Upper lobe of left lung (tissue), 6 donors: ENCODE data around the gene USP31. TPM values are rescaled to one million over a fixed set of nuclear protein-coding genes. Genes with fewer than 3 reads are reported as not detected.

Experiments used
- ATAC-seq, 2 donors: fragments of 200-7000 bp; cut with Tn5 transposase; one replicate each; pipeline ENCODE4 v1.9.1; 2022; ENCODE audit warnings: mild to moderate bottlenecking in 2 of 2, moderate library complexity in 2 of 2; ENCODE audit not compliant: low FRiP score in 2 of 2
- DNase-seq, 2 donors: peaks; one replicate each; pipeline ENCODE4 v3.0.0-alpha.2; 2019 to 2020
- H3K27ac ChIP-seq, 4 donors: fragments of 200-600 bp; sonication (generic); one replicate each; pipeline ENCODE4 v1.5.1; 2016 to 2019
- H3K27me3 ChIP-seq, 4 donors: fragments of 200-600 bp; sonication (generic); one replicate each; pipeline ENCODE4 v1.5.1; 2017 to 2019
- H3K36me3 ChIP-seq, 4 donors: fragments of 200-600 bp; sonication (generic); one replicate each; pipeline ENCODE4 v1.5.1; 2016 to 2019
- H3K4me1 ChIP-seq, 4 donors: fragments of 200-600 bp; sonication (generic); one replicate each; pipeline ENCODE4 v1.5.1; 2018 to 2019
- H3K4me3 ChIP-seq, 4 donors: fragments of 200-600 bp; sonication (generic); one replicate each; pipeline ENCODE4 v1.5.1; 2017 to 2019; ENCODE audit warnings: mild to moderate bottlenecking in 2 of 4, moderate library complexity in 1 of 4
- H3K9me3 ChIP-seq, 4 donors: fragments of 200-600 bp; sonication (generic); one replicate each; pipeline ENCODE4 v1.5.1; 2018 to 2019
- CTCF ChIP-seq, 6 experiments: fragments of 450-650 bp in 4 of 6; fragments of 200-600 bp in 2 of 6; sonication (generic) in 2 of 6; IDR thresholded peaks; one replicate each; pipeline ENCODE4 v1.5.1; 2016 to 2019; ENCODE audit warnings: antibody characterized with exemption in 6 of 6
- EP300 ChIP-seq, 4 donors: sonication (generic); formaldehyde crosslinking; IDR thresholded peaks; one replicate each; pipeline ENCODE4 v1.5.1; 2017; ENCODE audit warnings: antibody characterized with exemption in 4 of 4, control low read depth in 2 of 4
- POLR2A ChIP-seq, 4 donors: fragments of 450-650 bp; IDR thresholded peaks; one replicate each; pipeline ENCODE4 v1.5.1; 2016 to 2017; ENCODE audit warnings: antibody characterized with exemption in 4 of 4, mild to moderate bottlenecking in 2 of 4
- POLR2AphosphoS5 ChIP-seq, 2 donors: sonication (generic); formaldehyde crosslinking; IDR thresholded peaks; one replicate each; pipeline ENCODE4 v1.5.1; 2017; ENCODE audit warnings: antibody characterized with exemption in 2 of 2
- WGBS, 2 donors: methylation state at CpG; one replicate each; pipeline ENCODE4 v1.1.5; 2017 to 2018; 5-methylcytosine and 5-hydroxymethylcytosine counted together
- total RNA-seq, 6 donors: library from RNA; depleted of rRNA in 4 of 6; stranded (reverse); fragments of >200 nt in 4 of 6; gene quantifications; one replicate each; pipeline versions ENCODE4 v1.1.0 to v1.2.1, GENCODE V29; 2016 to 2021
- donor health status: DM: no; HTN: no; CAD: no; lungs with moderate emphysema.
- donor health status: DM: no; HTN: yes; CAD: no; lungs with severe emphysema.

Gene USP31
- total RNA-seq, 6 donors from 2014 or later: 8.8 to 20.2 (median 15.0) TPM

GRCh38 chr16:23164736-23165135, 15.5 kb upstream of the USP31 start:
- ATAC-seq (no peak), DNase-seq (no peak)
- H3K27me3 ChIP-seq: no peaks in the 10 kb centered on the region
- H3K9me3 ChIP-seq: no peaks in the 10 kb centered on the region
- no peaks in the 10 kb centered on the region for H3K4me1 ChIP-seq
- 73 to 90% methylated on average over 4 of the region's 4 CpGs for whole genome bisulfite sequencing, 2 donors
- H3K27ac ChIP-seq: no peak overlapping the region
- TF ChIP-seq EP300 (IDR thresholded peaks at IDR 0.05): no peak
- no peak for TF ChIP-seq CTCF (IDR thresholded peaks at IDR 0.05)
- TF ChIP-seq POLR2AphosphoS5 (IDR thresholded peaks at IDR 0.05): no peak
- TF ChIP-seq POLR2A (IDR thresholded peaks at IDR 0.05): no peak
- H3K4me3 ChIP-seq: no peak overlapping the region
- H3K36me3 ChIP-seq: no peaks in the 10 kb centered on the region

GRCh38 chr16:23163921-23164320, 14.7 kb upstream of the USP31 start:
- no peaks in the 10 kb centered on the region for H3K36me3 ChIP-seq
- ATAC-seq: no peak

GRCh38 chr16:23160574-23160973, 11.3 kb upstream of the USP31 start:
- TF ChIP-seq POLR2A (IDR thresholded peaks at IDR 0.05) (no peak), CTCF (IDR thresholded peaks at IDR 0.05) (no peak), POLR2AphosphoS5 (IDR thresholded peaks at IDR 0.05) (no peak), EP300 (IDR thresholded peaks at IDR 0.05) (no peak)
- 83 to 85% methylated on average over 3 of the region's 3 CpGs for WGBS, 2 donors
- Histone ChIP-seq H3K4me1 (no peaks in the 10 kb centered on the region), H3K27ac (no peak overlapping the region), H3K4me3 (no peak overlapping the region), H3K27me3 (no peaks in the 10 kb centered on the region), H3K9me3 (no peaks in the 10 kb centered on the region), H3K36me3 (no peaks in the 10 kb centered on the region)
- no peak for DNase-seq
- no peak for ATAC-seq

More at GRCh38 chr16:23163921-23164320, 14.7 kb upstream of the USP31 start:
- no peaks in the 10 kb centered on the region for H3K27me3 ChIP-seq
- no peak for TF ChIP-seq POLR2AphosphoS5 (IDR thresholded peaks at IDR 0.05)
- no peak for TF ChIP-seq CTCF (IDR thresholded peaks at IDR 0.05)
- TF ChIP-seq EP300 (IDR thresholded peaks at IDR 0.05): no peak
- no peak for TF ChIP-seq POLR2A (IDR thresholded peaks at IDR 0.05)
- no peaks in the 10 kb centered on the region for H3K4me1 ChIP-seq
- DNase-seq: no peak
- 91 to 94% methylated on average over 2 of the region's 2 CpGs for WGBS, 2 donors
- no peak overlapping the region for H3K4me3 ChIP-seq
- no peaks in the 10 kb centered on the region for H3K9me3 ChIP-seq
- H3K27ac ChIP-seq: no peak overlapping the region

GRCh38 chr16:23160082-23160481, 10.8 kb upstream of the USP31 start:
- Histone ChIP-seq H3K27ac (no peak overlapping the region), H3K9me3 (no peaks in the 10 kb centered on the region), H3K4me3 (no peak overlapping the region), H3K4me1 (no peaks in the 10 kb centered on the region), H3K36me3 (no peaks in the 10 kb centered on the region), H3K27me3 (no peaks in the 10 kb centered on the region)
- no peak for TF ChIP-seq POLR2A (IDR thresholded peaks at IDR 0.05)
- no peak for TF ChIP-seq CTCF (IDR thresholded peaks at IDR 0.05)
- TF ChIP-seq EP300 (IDR thresholded peaks at IDR 0.05): no peak
- TF ChIP-seq POLR2AphosphoS5 (IDR thresholded peaks at IDR 0.05): no peak
- ATAC-seq: no peak
- no peak for DNase-seq
- 73 to 82% methylated on average over 4 of the region's 4 CpGs for WGBS, 2 donors

- DNase-seq (no peak), ATAC-seq (no peak)
- Histone ChIP-seq H3K9me3 (no peaks in the 10 kb centered on the region), H3K27me3 (no peaks in the 10 kb centered on the region), H3K36me3 (no peaks in the 10 kb centered on the region), H3K27ac (no peak overlapping the region), H3K4me3 (no peak overlapping the region), H3K4me1 (no peaks in the 10 kb centered on the region)
- whole genome bisulfite sequencing, 2 donors: 94 to 95% methylated on average over 6 of the region's 6 CpGs
- TF ChIP-seq CTCF (IDR thresholded peaks at IDR 0.05) (no peak), POLR2A (IDR thresholded peaks at IDR 0.05) (no peak), POLR2AphosphoS5 (IDR thresholded peaks at IDR 0.05) (no peak), EP300 (IDR thresholded peaks at IDR 0.05) (no peak)
These were observed 8.9 kb upstream of the USP31 start for GRCh38 chr16:23158114-23158513.
